Parathyroid adenoma (tissue), 2 donors: ENCODE measurements around the gene VGLL2.

Source experiments
- H2AFZ ChIP-seq: fragments of 300-600 bp; sonication (generic); one replicate; pipeline ENCODE4 v1.7.0; 2017; ENCODE audit warnings: antibody characterized with exemption, mild to moderate bottlenecking
- H3K27ac ChIP-seq: fragments of 300-600 bp; sonication (generic); one replicate; pipeline ENCODE4 v1.7.0; 2017
- H3K27me3 ChIP-seq: fragments of 300-600 bp; sonication (generic); one replicate; pipeline ENCODE4 v1.7.0; 2017; ENCODE audit warnings: low read length; ENCODE audit not compliant: control insufficient read depth, insufficient read depth
- H3K36me3 ChIP-seq: fragments of 300-600 bp; sonication (generic); one replicate; pipeline ENCODE4 v1.7.0; 2017; ENCODE audit warnings: low read length; ENCODE audit not compliant: control insufficient read depth, insufficient read depth
- H3K4me1 ChIP-seq: fragments of 300-600 bp; sonication (generic); one replicate; pipeline ENCODE4 v1.7.0; 2017; ENCODE audit warnings: control low read depth
- H3K4me2 ChIP-seq: fragments of 300-600 bp; sonication (generic); one replicate; pipeline ENCODE4 v1.7.0; 2017; ENCODE audit warnings: low read length
- H3K4me3 ChIP-seq: fragments of 300-600 bp; sonication (generic); one replicate; pipeline ENCODE4 v1.7.0; 2017; ENCODE audit warnings: low read depth, low read length
- H3K79me2 ChIP-seq: fragments of 300-600 bp; sonication (generic); one replicate; pipeline ENCODE4 v1.7.0; 2017; ENCODE audit warnings: control low read depth
- H3K9ac ChIP-seq: fragments of 300-600 bp; sonication (generic); one replicate; pipeline ENCODE4 v1.7.0; 2017; ENCODE audit warnings: mild to moderate bottlenecking
- H3K9me3 ChIP-seq: fragments of 300-600 bp; sonication (generic); one replicate; pipeline ENCODE4 v1.7.0; 2017; ENCODE audit warnings: low read length; ENCODE audit not compliant: control insufficient read depth
- CTCF ChIP-seq: fragments of 300-600 bp; sonication (generic); IDR thresholded peaks from one replicate; pipeline ENCODE4 v1.7.0; 2017; ENCODE audit warnings: antibody characterized with exemption, mild to moderate bottlenecking
- donor health status: primary hyperparathyroidism.

VGLL2 gene

GRCh38 chr6:117264369-117264691 is 1.0 kb upstream of the VGLL2 start:
- Histone ChIP-seq H3K9me3 (no peaks in the 10 kb centered on the region), H2AFZ (peak overlapping the region; percentile 1), H3K9ac (no peak overlapping the region), H3K79me2 (no peaks in the 10 kb centered on the region), H3K4me2 (peak overlapping the region; percentile 72), H3K4me3 (peak overlapping the region; percentile 57), H3K27me3 (peaks cover 6% of the 10 kb centered on the region), H3K36me3 (no peaks in the 10 kb centered on the region), H3K4me1 (no peaks in the 10 kb centered on the region), H3K27ac (no peak overlapping the region)
- no peak for TF ChIP-seq CTCF

DNA sequence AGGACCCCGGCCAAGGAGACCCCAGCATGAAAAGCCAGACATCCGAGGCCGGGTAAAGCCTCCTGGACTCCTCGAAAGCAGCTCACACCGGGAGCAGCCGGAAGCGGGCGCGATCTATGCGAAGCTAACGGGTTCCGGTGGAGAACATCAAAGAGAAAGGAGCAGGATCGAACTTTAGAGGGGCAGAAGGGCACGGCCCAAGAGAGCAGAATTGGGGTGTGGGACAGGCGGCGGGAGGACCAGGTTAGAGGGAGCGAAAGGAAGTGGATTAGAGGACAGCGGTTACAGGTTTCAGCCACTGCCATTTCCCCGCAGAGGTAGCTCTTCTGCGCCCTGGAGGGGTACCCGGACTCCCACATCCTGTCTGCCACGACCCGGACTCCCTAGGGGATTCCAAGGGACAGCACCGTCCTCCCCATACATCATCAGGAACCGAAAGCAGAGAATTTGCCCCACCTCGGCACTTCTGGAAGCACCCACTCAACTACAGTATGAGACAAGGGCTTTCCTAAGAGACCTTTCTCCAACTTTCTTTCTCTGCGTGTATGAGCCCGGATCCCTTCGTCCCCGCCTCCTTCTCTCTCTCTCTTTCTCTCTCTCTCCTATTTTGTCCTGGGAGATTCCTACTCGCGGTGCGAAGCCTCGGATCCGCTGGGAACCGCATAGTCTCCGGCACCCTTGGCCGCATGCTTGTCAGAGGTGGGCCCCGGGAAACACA is 507 bp upstream of the VGLL2 start:
- H3K27ac ChIP-seq, result no peak overlapping the region
- H3K4me2 ChIP-seq, result peak overlapping the region; percentile 72
- peaks cover 6% of the 10 kb centered on the region for H3K27me3 ChIP-seq
- no peak for TF ChIP-seq CTCF
- no peaks in the 10 kb centered on the region for H3K4me1 ChIP-seq
- peak overlapping the region; percentile 57 for H3K4me3 ChIP-seq
- H3K36me3 ChIP-seq, result no peaks in the 10 kb centered on the region
- H3K79me2 ChIP-seq, result no peaks in the 10 kb centered on the region
- no peaks in the 10 kb centered on the region for H3K9me3 ChIP-seq
- peak overlapping the region; percentile 1 for H2AFZ ChIP-seq
- H3K9ac ChIP-seq, result no peak overlapping the region

DNA sequence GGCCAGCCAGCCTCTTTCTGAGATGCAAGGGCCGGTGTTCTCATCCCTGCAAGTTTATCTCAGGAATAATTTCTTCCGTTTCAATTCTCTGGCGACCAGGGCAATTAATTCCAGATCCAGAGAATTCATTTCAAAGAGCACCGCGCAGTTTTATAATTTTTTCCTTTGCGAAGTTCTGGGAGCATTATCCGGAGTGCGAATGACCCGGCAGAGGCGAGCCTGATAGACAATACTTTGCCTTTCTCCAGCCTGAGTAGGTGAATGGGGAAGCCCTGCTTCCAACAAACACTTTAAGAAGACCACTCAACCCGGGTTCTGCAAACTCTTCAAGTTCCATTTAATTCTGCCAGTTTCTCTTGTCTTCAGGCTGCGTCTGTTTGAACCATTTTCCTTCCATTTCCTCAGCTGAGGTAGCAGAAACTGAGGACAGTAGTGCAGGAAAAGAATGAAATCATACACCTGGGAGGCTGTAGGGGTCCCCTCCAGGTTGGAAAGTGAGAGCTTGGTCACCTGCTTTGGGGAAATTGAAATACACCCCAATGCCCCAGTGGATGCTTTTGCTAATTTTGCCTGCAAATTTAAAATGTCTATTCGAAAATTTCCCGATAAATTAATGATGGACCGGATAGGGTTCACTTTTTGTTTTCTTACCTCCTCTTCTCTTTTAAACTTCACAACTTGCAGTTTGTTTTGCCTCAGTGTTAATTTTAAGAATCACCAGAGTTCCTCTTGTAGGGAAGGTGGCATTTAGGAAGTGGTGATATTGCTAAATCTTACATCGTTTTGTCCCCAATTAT is 1.1 kb downstream of the VGLL2 start:
- H3K9me3 ChIP-seq, result no peaks in the 10 kb centered on the region
- no peaks in the 10 kb centered on the region for H3K79me2 ChIP-seq
- no peaks in the 10 kb centered on the region for H3K36me3 ChIP-seq
- peak overlapping the region; percentile 79 for H3K4me2 ChIP-seq
- peaks cover 12% of the 10 kb centered on the region for H3K27me3 ChIP-seq
- H3K4me3 ChIP-seq, result peak overlapping the region; percentile 23
- H3K9ac ChIP-seq, result no peak overlapping the region
- H2AFZ ChIP-seq, result peak overlapping the region; percentile 41
- no peaks in the 10 kb centered on the region for H3K4me1 ChIP-seq
- no peak overlapping the region for H3K27ac ChIP-seq
- TF ChIP-seq CTCF, result no peak

GRCh38 chr6:117267054-117267347 is 1.6 kb downstream of the VGLL2 start:
- H3K36me3 ChIP-seq, result no peaks in the 10 kb centered on the region
- H3K27me3 ChIP-seq, result peaks cover 9% of the 10 kb centered on the region
- H3K4me2 ChIP-seq, result no peak overlapping the region
- no peak for TF ChIP-seq CTCF
- no peaks in the 10 kb centered on the region for H3K4me1 ChIP-seq
- H3K9me3 ChIP-seq, result no peaks in the 10 kb centered on the region
- H3K9ac ChIP-seq, result no peak overlapping the region
- H3K27ac ChIP-seq, result no peak overlapping the region
- H3K4me3 ChIP-seq, result no peak overlapping the region
- no peak overlapping the region for H2AFZ ChIP-seq
- H3K79me2 ChIP-seq, result no peaks in the 10 kb centered on the region
